ENCODE measurements around the gene DAGLA.

DNA sequence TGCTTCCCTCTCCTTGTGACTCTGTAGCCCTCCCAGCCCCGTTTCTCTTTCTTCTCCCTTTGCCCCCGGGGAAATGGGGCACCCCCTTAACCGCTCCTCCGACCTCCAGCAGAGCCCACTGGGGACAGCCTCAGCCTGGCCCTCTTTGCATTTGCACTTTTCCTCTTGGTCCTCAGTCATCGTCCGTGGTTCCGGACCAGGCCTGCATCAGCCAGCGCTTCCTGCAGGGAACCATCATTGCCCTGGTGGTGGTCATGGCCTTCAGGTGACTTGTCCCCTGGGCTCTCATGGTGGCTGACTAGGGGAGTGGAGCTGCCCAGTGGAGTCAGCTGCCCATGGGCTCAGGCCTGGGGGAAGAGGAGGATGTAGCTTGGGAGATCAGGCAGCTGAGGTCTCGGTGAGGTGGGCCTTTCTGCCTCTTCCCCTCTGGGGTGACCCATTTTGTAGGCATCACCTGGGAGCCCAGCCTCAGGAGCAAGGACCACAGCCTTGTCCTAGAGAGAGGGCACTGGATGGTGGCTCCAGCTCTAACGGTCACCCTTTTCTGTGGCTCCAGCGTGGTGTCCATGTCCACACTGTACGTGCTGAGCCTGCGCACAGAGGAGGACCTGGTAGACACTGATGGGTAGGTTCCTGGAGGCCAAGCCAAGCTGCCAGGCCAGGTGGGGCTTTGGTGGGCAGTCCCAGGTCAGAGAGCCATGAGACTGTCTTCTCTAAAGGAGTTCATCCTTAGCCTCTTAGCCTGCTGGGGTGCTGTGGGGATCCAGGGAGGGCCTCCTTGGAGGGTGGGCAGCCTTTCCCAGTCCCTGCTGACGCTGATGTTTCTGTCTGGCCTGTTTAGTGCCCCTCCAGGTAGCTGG lies 99.7 kb downstream of the DAGLA start:
- TF ChIP-seq POLR2A (IDR thresholded peaks at IDR 0.05; ENCODE audit: low read depth, low read length) (no peak), POLR2AphosphoS5 (IDR thresholded peaks at IDR 0.05; ENCODE audit: insufficient read depth, low read depth, low read length) (no peak), JUN (IDR thresholded peaks at IDR 0.05; ENCODE audit: borderline replicate concordance, insufficient read depth, insufficient read length, low read depth) (no peak), FOS (IDR thresholded peaks at IDR 0.05; ENCODE audit: borderline replicate concordance, insufficient read depth, low read length) (no peak)
- TF ChIP-seq, protein P1, sequence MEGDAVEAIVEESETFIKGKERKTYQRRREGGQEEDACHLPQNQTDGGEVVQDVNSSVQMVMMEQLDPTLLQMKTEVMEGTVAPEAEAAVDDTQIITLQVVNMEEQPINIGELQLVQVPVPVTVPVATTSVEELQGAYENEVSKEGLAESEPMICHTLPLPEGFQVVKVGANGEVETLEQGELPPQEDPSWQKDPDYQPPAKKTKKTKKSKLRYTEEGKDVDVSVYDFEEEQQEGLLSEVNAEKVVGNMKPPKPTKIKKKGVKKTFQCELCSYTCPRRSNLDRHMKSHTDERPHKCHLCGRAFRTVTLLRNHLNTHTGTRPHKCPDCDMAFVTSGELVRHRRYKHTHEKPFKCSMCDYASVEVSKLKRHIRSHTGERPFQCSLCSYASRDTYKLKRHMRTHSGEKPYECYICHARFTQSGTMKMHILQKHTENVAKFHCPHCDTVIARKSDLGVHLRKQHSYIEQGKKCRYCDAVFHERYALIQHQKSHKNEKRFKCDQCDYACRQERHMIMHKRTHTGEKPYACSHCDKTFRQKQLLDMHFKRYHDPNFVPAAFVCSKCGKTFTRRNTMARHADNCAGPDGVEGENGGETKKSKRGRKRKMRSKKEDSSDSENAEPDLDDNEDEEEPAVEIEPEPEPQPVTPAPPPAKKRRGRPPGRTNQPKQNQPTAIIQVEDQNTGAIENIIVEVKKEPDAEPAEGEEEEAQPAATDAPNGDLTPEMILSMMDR (IDR thresholded peaks at IDR 0.05; ENCODE audit: extremely low read depth in 1 of 2, insufficient read depth in 1 of 2, low read depth in 1 of 2, low read length in 2 of 2) = no peak
- TF ChIP-seq, protein P2, sequence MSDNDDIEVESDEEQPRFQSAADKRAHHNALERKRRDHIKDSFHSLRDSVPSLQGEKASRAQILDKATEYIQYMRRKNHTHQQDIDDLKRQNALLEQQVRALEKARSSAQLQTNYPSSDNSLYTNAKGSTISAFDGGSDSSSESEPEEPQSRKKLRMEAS (IDR thresholded peaks at IDR 0.05; ENCODE audit: insufficient read depth, insufficient read length) = no peak

All from endothelial cell of umbilical vein (primary cell).